Activated T-cell treated with anti-CD3 and anti-CD28 coated beads, Interleukin-2, amount 50 U/mL, for 1 hour (primary cell): ENCODE data around the gene LSM4.

Experiments
- DNase-seq: peaks from one replicate; pipeline ENCODE4 v3.0.0-alpha.2; 2020

Gene LSM4

DNA sequence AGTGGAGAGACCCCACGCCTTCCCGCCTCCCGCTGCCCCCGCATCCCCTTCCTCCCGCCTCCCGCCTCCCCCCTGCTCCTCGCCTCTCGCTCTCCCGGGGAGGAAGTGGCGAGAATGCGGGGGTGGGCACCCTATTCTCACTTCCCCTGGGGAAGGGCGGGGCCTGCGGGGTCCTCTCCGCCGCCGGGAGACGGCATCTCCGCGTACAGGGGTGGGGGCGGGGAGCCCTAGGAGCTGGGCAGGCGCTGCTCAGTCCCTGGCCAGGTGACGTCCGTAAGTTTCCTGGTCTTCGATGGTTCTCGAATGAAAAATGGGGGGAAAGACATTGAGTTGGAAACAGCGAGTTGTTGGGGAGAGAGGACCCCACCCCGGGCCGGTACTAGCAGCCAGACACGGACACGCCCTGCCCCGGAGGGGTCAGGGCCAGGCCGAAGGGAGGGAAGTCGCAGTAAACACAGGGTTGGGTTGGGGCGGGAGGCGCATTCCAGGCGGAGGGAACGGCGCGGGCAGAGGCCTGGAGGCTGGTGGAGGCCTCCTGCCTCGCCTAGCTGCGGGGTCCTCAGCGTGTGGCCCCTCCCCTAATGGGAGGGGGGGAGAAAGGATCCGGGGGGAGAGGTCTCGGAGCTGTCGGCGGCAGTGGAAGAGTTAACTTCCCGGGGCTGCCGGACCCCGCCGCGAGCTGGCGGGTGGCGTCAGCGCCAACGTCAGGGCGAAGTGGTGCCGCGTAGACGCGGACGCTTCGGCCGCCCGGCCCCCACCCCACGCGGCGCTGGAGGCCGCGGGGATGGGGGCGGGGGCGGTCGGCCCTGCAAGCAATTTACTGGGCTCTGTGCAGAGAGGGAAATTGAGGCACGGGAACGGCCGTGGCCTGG lies 31.1 kb downstream of the LSM4 start:
- peak; percentile 79 for DNase-seq

DNA sequence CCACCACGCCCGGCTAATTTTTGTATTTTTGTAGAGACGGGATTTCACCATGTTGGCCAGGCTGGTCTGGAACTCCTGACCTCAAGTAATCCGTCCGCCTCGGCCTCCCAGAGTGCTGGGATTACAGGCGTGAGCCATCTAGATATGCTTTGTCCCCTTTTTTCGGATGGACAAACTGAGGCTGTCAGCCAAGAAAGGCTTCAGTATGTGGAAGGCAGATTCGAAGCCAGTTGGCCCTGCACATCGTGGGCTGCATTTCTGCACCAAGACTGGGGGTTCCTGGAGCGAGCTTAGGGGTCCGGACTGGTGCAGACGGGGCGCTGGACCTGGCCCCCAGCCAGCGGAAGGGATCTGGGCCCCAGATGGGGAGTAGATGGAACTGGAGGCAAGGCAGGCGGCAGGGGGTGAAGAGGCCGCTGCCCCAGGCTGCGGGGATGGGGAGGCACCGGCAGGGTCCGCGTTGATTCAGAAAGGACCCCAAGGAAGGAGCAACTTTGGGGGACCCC lies 31.8 kb downstream of the LSM4 start:
- DNase-seq: no peak

DNA sequence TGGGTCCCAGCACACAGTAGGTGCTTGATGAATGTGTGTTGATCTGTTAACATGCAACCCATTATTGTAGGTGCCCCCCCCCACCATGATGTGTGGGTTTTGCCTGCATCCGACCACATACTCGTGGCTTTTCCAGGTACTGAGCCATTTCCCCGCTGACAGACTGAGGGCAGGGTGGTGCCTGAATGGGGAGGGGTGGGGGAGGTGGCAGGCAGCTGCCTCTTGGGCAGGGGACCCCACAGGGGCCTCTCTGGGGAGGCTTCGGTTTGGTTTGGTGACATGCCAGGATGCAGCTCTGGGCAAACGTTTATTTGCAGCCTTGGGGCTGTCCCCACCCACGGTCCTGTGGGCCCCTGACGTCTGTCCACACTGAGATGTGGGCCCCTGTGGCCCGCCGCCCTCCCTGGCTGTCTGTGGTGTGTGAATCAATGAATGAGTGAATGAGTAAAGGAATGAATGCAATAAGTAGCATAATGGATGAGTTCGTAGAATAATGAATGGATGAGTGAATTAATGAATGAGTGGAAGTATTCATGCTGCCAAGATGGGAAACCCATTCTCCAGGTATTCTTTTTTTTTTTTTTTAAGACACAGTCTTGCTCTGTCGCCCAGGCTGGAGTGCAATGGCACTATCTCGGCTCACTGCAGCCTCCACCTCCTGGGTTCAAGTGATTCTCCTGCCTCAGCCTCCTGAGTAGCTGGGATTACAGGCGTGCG lies 32.4 kb downstream of the LSM4 start:
- DNase-seq: peak; percentile 81

DNA sequence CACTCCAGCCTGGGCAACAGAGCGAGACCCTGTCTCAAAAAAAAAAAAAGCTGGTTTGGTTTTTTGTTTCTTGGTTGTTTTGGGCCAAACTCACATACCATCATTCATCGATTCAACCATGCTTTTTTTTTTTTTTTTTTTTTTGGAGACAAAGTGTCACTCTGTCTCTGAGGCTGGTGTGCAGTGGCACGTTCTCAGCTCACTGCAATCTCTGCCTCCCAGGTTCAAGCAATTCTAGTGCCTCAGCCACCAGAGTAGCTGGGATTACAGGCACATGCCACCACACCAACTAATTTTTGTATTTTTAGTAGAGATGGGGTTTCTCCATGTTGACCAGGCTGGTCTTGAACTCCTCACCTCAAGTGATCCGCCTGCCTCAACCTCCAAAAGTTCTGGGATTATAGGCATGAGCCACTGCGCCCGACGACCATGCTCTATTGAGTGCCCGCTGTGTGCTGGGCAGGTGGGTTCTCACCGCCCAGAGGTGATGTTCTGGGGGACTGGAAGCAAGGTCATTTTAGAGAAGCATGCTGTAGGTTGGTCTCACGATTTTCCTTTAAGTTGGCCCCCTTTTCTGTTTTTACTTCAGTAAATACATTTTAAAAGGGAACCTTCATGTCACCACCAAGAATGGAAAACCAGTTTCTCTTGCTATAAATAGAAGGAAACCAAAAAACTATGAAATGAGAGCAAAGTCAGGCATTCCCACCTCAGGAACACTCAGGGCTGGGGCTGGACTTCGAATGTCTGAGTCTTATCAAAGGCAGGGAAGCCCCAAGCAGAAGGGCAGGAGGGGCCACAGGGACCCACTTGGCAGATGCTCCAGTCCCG lies 33.2 kb downstream of the LSM4 start:
- DNase-seq: no peak

DNA sequence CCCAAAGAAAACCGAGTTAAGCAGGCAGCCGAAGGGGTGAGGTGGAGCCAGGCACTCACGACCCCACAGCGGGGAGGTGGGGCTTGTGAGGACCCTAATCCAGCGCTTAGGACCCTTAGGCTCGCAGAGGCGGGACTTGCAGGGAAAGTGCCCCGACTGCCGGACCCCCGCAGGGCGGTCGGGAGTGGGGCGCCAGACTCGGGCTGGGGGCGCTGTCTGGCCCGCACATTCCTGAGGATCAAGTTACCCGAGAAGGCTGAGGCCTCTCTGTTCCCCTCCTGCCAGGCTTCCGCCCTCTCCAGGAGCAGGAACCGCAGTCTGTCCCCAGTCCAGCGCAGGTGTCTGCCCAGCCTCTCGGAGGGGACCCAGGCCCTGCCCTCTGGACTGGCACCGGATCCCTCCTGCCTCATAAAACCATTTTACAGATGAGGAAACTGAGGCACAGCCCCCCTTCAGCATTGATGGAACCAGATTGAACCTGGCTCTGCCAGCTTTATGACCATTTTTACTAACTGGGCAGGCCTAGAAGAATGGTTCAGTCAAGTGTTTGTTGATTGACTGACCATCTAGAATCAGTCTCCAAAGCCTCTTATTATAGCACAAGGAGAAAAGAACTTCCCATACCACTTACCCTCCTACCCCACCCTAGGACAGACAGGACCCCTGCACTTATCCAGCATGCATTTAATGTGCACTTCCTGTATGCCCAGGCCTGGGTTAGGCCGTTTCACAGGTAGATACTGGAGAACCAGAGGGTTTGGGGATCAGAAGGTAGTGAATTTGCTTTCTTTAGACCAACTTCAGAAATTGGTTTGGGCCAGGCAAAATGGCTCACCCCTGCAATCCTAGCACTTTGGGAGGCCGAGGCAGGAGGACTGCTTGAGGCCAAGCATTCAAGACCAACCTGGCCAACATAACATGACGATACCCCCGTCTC lies 34.8 kb downstream of the LSM4 start:
- DNase-seq: no peak

DNA sequence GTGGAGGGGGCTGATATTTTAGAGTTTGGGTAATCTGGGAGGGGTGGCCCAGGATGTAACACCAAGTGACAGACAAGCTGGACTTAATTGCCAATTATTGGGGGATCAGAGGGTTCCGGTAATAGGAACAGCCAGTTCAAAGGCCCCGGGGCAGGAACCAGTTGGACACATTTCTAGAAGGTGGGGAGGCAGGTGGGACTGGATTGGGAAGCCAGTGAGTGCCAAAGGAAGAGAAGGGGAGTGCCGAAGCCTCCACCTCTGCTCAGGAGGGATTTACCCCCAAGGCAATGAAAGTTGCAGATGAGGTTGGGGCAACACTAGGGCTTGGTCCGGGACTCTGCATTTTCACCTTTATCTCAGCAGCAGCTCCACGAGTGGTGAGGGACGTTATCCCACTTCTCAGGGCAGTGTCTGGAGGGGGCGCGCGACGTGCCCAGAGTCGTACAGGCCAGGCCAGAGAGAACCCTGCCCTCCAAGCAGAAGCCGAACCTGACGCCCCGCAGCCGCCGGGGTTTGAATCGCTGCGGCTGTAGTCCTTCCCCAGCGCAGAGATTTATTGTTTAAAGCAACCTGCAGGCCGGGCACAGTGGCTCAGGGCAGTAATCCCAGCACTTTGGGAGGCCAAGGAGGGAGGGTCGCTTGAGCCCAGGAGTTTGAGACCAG lies 35.8 kb downstream of the LSM4 start:
- DNase-seq: no peak

DNA sequence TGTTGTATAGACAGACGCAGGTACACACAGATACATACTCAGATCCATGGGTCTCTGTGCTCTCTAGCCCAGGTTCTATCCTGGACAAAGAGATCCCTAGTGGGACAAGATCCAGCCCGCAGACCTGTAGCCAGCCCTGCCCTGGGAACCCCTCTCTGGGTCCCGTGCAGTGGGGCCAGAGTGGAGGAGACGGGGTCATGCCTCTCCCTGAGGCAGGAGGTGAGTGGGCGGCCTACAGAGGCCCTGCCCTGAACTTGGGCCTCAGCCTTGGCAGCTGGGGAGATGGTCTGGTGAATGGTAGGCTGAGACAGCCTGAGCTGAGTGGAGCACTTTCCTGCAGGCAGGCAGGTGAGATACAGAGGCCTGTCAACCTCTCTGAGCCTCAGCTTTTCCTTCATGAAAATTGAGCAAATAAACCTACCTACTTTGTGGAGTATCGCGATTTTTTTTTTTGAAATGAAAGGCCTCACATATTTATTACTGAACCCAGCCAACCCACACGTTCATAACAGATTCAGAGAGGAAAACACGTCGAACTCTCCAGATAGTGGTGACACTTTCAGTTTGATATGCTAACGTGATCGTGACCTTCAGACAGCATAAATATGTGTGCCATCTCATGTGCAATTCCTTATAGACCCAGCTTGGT lies 38.0 kb downstream of the LSM4 start:
- peak; percentile 44 for DNase-seq

DNA sequence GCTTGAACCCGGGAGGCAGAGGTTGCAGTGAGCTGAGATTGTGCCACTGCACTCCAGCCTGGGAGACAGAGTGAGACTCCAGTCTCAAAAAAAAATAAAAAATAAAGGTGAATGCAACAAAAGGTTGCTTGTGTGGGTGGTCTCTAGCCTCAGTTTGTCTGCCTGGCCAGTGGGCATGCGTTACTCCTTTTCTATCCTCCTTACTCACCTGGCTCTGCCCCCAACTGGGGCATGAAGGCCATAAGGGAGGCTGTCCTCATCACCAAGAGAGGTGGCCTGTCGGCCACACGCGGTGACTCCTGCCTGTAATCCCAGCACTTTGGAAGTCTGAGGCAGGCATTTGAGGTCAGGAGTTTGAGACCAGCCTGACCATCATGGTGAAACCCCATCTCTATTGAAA lies 39.5 kb downstream of the LSM4 start:
- DNase-seq: no peak

DNA sequence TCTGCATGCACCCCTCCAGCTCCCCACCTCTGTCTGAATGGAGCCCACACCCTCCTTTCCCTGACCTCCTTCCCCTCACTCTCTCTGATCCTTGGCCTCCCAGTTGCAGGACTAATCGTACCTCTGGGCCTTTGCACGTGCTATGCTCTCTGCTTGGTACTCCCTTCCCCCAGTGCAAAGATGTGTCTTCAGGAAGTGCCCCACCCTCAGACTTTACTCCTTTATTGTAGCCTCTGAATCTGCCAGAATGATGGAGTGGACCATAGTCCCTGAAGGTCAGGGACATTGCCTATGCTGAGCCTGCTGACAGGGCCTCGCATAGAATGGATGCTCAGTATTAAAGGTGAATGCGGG lies 40.1 kb downstream of the LSM4 start:
- peak; percentile 40 for DNase-seq

DNA sequence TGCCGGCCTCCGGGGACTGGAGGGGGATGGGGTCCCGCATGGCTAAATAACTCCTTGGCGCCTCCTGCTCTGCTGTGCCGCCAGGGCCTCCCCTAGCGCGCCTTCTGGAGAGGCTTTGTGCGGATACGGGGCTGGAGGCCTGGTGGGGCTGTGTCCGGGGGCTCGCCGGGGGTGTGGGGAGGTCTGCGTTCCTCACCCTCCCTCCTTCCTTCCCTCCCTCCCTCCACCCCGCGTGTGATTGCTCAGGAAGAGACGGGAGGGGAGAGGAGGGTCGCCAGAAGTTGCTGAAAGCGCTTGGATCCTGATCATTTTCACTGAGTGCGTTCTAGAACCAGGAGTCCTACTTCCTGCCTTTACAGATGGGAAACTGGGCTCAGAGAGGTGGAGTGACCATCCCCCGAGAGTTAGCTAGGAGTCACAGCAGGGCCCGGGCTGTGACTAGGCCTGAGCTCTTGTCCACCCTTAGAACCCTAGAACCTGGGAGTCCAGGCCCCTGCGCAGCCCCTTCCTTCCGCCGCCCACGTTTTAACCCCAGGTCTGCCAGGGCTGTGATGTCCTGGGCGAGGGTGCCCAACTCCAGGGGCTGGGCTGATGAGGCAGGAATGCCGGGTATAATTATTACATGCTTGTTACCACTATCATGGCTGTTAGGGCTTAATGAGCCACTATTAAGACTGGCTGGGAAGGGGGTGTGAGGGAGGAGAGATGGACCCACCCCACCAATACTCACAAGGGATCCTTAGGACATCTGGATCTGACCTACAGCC lies 40.7 kb downstream of the LSM4 start:
- DNase-seq: no peak

DNA sequence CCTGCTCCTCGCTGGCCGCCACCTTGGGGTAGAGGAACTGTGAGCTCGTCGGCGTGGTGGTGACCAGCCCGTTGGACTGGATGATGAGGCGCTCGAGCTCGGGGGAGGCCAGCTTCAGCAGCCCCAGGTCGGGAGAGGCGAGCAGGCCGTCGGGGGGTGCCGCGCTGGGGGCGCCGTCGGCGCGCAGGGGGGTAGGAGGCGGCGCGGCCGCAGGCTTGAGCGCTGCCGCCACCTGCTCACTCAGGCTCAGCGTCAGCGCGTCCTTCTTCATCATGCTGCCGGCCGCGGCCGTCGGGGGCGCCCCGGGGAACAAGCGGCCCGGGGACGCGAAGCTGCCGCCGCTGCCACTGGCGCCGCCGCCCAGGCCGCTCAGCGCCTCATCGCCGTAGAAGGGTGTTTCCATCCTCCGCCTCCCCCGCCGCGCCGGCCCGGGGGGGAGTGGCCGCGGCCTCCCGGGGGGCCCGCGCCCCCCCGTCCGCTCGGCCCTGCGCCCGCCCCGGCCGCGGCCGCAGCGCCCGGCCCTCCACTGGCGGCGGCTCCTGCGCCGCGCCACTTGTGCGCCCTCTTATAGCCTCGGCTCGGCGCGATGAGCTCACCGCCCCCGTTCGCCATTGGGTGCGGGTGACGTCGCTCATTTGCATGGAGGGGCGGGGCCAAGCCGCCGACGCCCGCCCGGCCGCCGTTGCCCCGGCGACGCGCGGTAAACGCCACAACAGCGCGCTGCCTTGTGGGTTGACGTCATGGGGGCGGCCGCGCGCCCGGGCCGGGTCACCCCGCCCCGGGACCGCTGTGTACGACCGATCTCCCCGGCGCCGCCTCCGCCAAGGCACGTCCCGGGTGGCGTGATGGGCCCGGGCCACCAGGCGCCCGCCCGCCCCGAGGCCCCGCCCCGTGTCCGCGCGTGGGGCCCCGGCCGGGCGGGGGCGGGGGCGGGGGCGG lies 41.5 kb downstream of the LSM4 start, which contains the start of gene JUND:
Gene JUND (minus strand): TSS at position 541 of the 939 bp plus-strand sequence. CDS start 138 bp downstream, at position 403.
- peak; percentile 98 for DNase-seq

DNA sequence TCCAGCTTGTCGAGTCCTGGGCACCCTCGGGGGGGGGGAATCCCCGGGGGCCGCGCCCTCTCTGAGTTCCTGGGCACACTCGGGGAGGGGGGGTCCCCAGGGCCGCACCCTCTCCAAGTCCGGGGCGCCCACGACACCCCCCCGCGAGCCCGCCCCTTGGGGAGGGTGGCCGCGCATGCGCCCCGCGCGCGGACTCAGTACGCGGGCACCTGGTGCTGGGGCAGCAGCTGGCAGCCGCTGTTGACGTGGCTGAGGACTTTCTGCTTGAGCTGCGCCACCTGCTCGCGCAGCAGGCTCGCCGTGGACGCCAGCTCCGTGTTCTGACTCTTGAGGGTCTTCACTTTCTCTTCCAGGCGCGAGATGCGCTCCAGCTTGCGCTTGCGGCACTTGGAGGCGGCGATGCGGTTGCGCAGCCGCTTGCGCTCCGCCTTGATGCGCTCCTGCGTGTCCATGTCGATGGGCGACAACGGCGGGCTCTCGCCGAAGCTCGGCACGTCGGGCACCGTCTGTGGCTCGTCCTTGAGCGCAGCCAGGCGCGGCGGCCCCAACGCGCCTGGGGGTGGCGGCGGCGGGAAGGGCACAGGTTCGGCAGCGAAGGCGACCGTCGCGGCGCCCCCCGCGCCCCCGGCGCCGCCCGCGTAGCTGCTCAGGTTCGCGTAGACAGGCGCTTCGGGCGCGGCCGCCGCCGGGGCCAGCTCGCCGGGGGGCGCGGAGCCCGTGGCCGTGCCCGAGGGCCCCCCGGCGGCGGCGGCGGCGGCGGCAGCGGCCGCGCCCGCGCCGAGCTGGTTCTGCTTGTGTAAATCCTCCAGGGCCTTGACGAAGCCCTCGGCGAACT lies 42.4 kb downstream of the LSM4 start:
- peak; percentile 77 for DNase-seq

DNA sequence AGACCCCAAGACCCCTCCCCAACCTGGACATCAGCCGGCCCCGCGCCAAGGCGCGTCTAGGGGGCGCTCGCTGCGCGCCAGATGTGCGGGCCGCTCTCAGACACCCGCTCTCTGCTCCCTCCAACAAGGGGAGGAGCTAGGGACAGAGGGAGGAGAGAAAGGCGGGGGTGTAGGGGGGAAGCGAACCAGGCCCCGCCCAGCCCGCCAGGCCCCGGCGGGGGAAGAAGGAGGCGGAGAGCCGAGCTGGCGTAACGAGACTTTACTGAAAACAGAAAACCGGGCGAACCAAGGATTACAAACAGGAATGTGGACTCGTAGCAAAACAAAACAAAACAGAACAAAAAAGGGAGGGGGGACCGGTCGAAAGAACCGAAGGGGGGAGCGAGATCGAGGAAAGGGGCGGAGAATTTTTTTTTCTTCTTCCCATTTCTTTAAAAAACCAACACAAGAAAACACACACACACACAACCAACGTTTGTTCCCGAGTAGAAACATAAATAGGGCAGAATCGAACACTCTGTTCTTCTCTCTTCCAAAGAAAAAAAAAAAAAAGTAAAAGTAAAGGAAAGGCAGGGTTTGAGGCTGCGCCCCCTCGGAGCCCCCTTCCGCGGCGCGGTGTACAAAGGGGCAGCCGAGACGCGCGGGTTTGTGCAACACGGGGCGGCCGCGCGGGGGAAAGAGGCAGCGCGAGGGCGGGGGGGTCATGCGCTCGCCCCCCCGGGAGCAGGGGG lies 43.2 kb downstream of the LSM4 start:
- DNase-seq: peak; percentile 90

DNA sequence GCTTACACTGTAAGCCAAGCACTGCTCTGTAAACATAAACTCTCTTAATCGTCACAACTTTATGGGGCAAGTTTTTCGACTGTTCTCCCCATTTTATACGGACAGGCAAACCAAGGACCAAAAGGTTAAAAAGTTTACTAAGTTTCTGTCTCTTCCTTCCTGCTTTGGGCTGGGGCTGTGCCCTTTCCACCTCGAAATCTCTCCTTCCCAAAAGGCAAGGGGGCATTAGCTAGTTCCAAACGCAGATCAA lies 43.7 kb downstream of the LSM4 start:
- DNase-seq: no peak

DNA sequence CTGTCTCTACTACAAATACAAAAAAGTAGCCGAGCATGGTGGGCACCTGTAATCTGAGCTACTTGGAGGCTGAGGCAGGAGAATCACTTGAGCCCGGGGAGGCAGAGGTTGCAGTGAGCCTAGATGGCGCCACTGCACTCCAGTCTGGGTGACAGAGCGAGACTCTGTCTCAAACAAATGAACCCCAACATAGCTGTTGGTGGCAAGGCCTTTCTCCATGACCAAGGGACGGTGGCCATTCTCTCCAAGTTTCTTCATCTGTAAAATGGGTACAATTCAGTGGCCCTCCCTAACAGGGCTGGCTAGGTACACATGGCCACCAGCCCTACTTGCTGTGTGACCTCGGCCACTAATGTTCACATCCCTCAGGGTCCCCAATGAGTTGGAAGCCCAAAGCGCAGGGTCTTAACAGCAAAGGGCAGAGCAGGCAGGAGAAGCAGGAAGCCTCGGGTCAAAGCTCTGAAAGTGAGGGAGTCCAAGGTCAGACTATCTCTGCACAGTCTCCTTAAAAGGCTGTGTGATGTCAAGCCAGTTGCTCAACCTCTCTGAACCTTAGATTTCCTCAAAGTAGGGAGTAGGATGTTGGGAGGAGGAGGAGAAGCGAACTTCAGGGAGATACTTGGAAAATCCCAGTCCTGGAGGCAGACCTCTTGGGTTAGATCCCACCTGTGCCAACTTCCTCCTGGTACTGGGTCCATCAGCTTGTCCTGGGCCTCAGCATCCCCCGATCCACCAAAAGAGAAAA lies 44.2 kb downstream of the LSM4 start:
- DNase-seq: peak; percentile 70

DNA sequence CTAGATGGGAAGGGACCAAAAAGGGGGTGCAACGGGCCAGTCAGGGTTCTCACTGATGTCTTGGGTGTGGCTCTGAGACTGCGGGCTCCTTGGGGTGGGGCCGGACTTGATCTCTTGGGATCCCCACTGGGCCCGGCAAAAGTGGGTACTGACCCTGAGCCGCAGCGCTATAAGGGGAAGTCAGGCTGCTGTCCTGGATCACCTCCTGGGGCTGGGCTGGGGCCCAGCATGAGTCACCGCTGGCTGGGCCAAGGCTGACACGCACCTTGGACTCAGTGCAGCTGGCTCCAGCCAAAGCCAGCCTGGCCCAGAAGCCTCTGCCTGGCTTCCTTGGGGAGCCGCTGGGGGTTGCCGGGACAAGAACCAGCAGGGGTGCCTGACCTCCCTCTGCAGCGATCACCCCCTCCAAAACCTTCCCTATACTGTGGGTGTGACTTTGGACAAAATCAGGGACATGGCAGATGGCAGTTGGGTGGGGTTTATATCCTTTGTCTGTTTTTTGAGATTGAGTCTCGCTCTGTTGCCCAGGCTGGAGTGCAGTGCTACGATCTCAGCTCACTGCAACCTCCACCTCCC lies 48.0 kb downstream of the LSM4 start:
- DNase-seq: peak; percentile 60
